ENCODE results near the gene WDR33.
"Not testable (repeated sequence)": the region's sequence is repeated elsewhere in the genome, so short reads cannot be mapped to it uniquely, and the experiment has no call there.

WDR33 gene

DNA sequence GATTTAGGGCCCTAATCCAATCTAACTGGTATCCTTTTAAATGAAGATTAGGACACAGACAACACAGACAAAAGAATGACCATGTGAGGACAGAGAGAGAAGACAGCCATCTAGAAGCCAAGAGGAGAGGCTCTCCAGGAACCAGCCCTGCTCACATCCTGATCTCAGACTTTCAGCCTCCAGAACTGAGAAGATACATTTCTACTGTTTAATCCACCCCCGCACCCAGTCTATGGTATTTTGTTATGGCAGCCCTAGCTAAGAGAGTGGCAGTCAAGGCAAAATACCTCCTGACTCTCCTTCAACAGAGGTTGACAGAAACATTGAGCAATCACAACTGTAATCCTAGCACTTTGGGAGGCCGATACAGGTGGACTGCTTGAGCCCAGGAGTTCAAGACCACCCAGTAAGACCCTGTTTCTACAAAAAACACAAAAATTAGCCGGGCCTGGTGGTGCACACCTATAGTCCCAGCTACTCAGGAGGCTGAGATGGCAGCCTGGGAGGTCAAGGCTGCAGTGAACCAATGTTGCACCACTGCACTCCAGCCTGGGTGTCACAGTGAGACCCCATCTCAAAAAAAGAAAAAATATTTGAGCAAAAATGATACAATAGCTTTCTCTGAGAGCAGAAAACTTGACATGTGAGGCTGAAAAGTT, 34.7 kb downstream of the WDR33 start:
- no peaks in the 10 kb centered on the region for H3K27me3 ChIP-seq (replicated peaks; ENCODE audit: control insufficient read depth, insufficient read depth, low read length)
- TF ChIP-seq, protein P1, sequence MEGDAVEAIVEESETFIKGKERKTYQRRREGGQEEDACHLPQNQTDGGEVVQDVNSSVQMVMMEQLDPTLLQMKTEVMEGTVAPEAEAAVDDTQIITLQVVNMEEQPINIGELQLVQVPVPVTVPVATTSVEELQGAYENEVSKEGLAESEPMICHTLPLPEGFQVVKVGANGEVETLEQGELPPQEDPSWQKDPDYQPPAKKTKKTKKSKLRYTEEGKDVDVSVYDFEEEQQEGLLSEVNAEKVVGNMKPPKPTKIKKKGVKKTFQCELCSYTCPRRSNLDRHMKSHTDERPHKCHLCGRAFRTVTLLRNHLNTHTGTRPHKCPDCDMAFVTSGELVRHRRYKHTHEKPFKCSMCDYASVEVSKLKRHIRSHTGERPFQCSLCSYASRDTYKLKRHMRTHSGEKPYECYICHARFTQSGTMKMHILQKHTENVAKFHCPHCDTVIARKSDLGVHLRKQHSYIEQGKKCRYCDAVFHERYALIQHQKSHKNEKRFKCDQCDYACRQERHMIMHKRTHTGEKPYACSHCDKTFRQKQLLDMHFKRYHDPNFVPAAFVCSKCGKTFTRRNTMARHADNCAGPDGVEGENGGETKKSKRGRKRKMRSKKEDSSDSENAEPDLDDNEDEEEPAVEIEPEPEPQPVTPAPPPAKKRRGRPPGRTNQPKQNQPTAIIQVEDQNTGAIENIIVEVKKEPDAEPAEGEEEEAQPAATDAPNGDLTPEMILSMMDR (IDR thresholded peaks at IDR 0.05; ENCODE audit: insufficient read depth, low read length, poor library complexity, severe bottlenecking): no peak
- no peak for DNase-seq (ENCODE audit: extremely low read depth, insufficient read length)
- H3K4me3 ChIP-seq (replicated peaks; ENCODE audit: low read depth, low read length): no peak overlapping the region
- H3K36me3 ChIP-seq (ENCODE audit: control insufficient read depth, insufficient read depth, low read length): no peaks in the 10 kb centered on the region

DNA sequence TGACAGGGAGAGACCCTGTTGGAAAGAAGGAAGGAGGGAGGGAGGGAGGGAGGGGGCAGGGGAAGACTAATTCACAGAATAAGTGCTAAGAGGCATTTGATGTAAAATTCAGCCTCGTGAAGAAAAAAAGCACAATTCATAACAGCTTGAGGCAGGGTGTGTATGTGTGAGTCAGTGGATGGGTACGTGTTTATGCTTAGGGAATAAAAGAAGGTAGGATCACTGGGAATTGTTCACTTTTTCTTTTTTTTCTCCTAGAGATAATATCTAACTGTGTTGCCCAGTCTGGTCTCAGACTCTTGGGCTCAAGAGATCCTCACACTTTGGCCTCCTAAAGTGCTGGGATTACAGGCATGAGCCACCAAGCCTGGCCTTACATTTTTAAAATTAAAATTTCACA, 39.2 kb downstream of the WDR33 start:
- Histone ChIP-seq H3K4me3 (replicated peaks; ENCODE audit: low read depth, low read length) (no peak overlapping the region), H3K27me3 (replicated peaks; ENCODE audit: control insufficient read depth, insufficient read depth, low read length) (no peaks in the 10 kb centered on the region), H3K36me3 (ENCODE audit: control insufficient read depth, insufficient read depth, low read length) (peaks cover 3% of the 10 kb centered on the region; the same call in 1 of the 2 replicates)
- DNase-seq (ENCODE audit: extremely low read depth, insufficient read length): no peak
- TF ChIP-seq, protein P1 (IDR thresholded peaks at IDR 0.05; ENCODE audit: insufficient read depth, low read length, poor library complexity, severe bottlenecking): no peak

DNA sequence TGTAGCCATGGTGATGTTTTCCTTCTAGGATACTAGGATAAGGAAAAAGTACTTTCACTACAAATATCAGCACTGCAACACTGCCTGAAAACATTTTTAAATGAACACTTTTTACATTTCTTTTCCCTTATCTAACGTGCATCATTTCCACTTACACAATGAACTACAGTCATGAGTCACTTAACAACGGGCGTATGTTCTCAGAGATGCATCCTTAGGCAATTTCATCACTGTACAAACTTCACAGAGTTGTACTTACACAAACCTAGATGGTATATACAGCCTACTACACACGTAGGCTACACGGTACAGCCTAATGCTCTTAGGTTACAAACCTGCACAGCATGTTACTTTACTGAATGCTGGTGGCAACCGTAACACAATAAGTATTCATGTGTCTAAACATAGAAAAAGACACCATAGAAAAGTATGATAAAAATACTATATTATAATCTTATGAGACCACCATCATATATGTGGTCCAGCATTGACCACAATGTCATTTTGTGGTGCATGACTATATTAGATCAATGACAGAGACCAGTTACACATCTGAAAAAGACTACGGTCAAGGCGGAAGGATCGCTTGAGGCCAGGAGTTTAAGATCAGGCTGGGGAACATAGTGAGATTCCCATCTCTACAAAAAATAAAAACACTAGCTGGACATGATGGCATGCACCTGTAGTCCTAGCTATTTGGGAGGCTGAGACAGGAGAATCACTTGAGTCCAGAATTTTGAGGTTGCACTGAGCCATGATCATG, 39.8 kb downstream of the WDR33 start:
- TF ChIP-seq, protein P1 (IDR thresholded peaks at IDR 0.05; ENCODE audit: insufficient read depth, low read length, poor library complexity, severe bottlenecking): no peak
- DNase-seq (ENCODE audit: extremely low read depth, insufficient read length): no peak
- H3K27me3 ChIP-seq (replicated peaks; ENCODE audit: control insufficient read depth, insufficient read depth, low read length): no peaks in the 10 kb centered on the region
- H3K36me3 ChIP-seq (ENCODE audit: control insufficient read depth, insufficient read depth, low read length): peaks cover 3% of the 10 kb centered on the region; the same call in 1 of the 2 replicates
- no peak overlapping the region for H3K4me3 ChIP-seq (replicated peaks; ENCODE audit: low read depth, low read length)

DNA sequence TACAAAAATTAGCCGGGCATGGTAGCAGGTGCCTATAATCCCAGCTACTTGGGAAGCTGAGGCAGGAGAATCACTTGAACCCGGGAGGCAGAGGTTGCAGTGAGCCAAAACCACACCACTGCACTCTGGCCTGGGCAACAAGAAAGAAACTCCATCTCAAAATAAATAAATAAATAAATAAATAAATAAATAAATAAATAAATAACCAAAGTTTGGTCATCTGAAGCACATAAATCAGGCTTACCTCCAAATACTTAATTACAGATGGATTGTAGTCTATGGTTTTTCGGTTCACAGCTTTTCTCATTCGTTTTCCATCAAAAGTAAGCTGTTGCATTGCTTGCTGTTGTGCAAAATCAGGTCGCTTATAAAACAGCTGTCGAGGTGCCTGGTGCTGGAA, 40.4 kb downstream of the WDR33 start:
- not testable (repeated sequence) for DNase-seq (ENCODE audit: extremely low read depth, insufficient read length); H3K27me3 ChIP-seq (replicated peaks; ENCODE audit: control insufficient read depth, insufficient read depth, low read length); H3K36me3 ChIP-seq (ENCODE audit: control insufficient read depth, insufficient read depth, low read length); H3K4me3 ChIP-seq (replicated peaks; ENCODE audit: low read depth, low read length)

DNA sequence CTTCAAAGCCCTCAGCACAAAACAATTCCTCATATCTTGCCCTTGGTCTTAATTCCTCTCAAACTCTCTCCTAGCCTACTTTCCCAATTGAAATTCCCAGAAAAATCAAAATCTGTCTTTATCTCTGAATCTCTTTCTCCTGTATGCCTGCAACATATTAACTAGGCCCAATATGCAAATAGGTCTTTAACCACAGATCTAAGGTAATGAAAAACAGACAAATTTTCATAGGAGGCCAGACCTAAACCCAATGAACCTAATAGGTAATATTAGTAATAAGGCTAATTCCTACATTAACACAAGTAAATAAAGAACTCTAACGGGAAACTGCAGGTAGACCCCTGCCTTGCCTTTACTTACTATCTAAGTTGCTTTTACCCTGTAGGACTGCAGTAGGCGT, 41.4 kb downstream of the WDR33 start:
- H3K4me3 ChIP-seq (replicated peaks; ENCODE audit: low read depth, low read length): no peak overlapping the region
- TF ChIP-seq, protein P1 (IDR thresholded peaks at IDR 0.05; ENCODE audit: insufficient read depth, low read length, poor library complexity, severe bottlenecking): no peak
- H3K27me3 ChIP-seq (replicated peaks; ENCODE audit: control insufficient read depth, insufficient read depth, low read length): no peaks in the 10 kb centered on the region
- peaks cover 3% of the 10 kb centered on the region; the same call in 1 of the 2 replicates for H3K36me3 ChIP-seq (ENCODE audit: control insufficient read depth, insufficient read depth, low read length)
- DNase-seq (ENCODE audit: extremely low read depth, insufficient read length): no peak

DNA sequence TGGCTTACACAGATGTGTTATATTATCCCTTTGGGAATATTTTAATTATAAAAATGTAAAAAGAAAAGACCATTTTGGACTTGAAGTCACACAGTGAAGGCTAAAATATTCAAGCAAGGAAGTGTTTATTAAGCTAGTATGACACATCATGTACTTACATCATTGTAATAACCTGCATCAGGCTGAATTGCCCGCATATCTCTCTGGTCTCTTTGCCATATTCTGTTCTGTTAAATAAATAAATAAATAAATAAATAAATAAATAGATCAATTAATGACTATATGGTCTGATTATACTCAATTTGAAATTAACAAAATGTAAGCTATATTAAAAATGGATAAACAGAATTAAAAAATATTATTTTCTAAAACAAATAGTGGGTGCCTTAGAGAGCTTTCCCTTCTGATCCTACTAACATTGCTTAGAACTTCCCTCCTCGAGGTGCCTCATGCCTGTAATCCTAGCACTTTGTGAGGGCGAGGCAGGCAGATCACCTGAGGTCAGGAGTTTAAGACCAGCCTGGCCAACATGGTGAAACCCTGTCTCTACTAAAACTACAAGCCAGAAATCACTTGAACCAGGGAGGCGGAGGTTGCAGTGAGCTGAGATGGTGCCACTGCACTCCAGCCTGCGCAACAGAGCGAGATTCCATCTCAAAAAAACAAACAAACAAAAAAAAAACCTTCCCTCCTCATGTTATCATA, 42.0 kb downstream of the WDR33 start:
- TF ChIP-seq, protein P1 (IDR thresholded peaks at IDR 0.05; ENCODE audit: insufficient read depth, low read length, poor library complexity, severe bottlenecking): no peak
- H3K36me3 ChIP-seq (ENCODE audit: control insufficient read depth, insufficient read depth, low read length): peaks cover 3% of the 10 kb centered on the region; the same call in 1 of the 2 replicates

More for the DNA sequence above, 42.0 kb downstream of the WDR33 start:
- DNase-seq (ENCODE audit: extremely low read depth, insufficient read length): no peak
- Histone ChIP-seq H3K27me3 (replicated peaks; ENCODE audit: control insufficient read depth, insufficient read depth, low read length) (no peaks in the 10 kb centered on the region), H3K4me3 (replicated peaks; ENCODE audit: low read depth, low read length) (no peak overlapping the region)
